Mesendoderm (in vitro differentiated cells): ENCODE data around the gene SAMD7.

Experiments used
- DNase-seq: peaks from one replicate; pipeline ENCODE4 v3.0.0; 2013
- H2AK5ac ChIP-seq: 2 replicates; pipeline ENCODE4 v1.6.1; 2013; ENCODE audit warnings: low read length, inconsistent platforms
- H2BK120ac ChIP-seq: 2 replicates; pipeline ENCODE4 v1.6.1; 2013; ENCODE audit warnings: low read depth, mild to moderate bottlenecking, low read length, moderate library complexity, mixed read lengths
- H2BK15ac ChIP-seq: replicated peaks from 2 replicates; pipeline ENCODE4 v1.6.1; 2013; ENCODE audit warnings: low read depth, mild to moderate bottlenecking, moderate library complexity
- H2BK5ac ChIP-seq: 2 replicates; pipeline ENCODE4 v1.6.1; 2013; ENCODE audit warnings: low read length, inconsistent platforms
- H3K18ac ChIP-seq: 2 replicates; pipeline ENCODE4 v1.6.1; 2013; ENCODE audit warnings: mild to moderate bottlenecking, low read length, mixed read lengths
- H3K23ac ChIP-seq: one replicate; pipeline ENCODE4 v1.6.1; 2013; ENCODE audit warnings: low read length
- H3K27ac ChIP-seq: 2 replicates; pipeline ENCODE4 v1.5.1; 2013; ENCODE audit warnings: low read depth, mild to moderate bottlenecking, inconsistent platforms, low read length, moderate library complexity
- H3K27me3 ChIP-seq: 2 replicates; pipeline ENCODE4 v1.6.1; 2013; ENCODE audit warnings: low read length, control low read depth, mild to moderate bottlenecking, inconsistent platforms; ENCODE audit not compliant: insufficient read depth, poor library complexity
- H3K36me3 ChIP-seq: 2 replicates; pipeline ENCODE4 v1.6.1; 2013; ENCODE audit warnings: low read length, inconsistent platforms; ENCODE audit not compliant: control insufficient read depth, insufficient read depth
- H3K4ac ChIP-seq: one replicate; pipeline ENCODE4 v1.6.1; 2013; ENCODE audit warnings: low read depth, mild to moderate bottlenecking, low read length, moderate library complexity
- H3K4me1 ChIP-seq: 2 replicates; pipeline ENCODE4 v1.6.1; 2013; ENCODE audit warnings: low read depth, low read length, inconsistent platforms; ENCODE audit not compliant: control insufficient read depth
- H3K4me2 ChIP-seq: 2 replicates; pipeline ENCODE4 v1.6.1; 2013; ENCODE audit warnings: low read length
- H3K4me3 ChIP-seq: 2 replicates; pipeline ENCODE4 v1.5.1; 2013; ENCODE audit warnings: mild to moderate bottlenecking, low read length
- H3K56ac ChIP-seq: one replicate; pipeline ENCODE4 v1.6.1; 2013; ENCODE audit warnings: low read length
- H3K79me1 ChIP-seq: 2 replicates; pipeline ENCODE4 v1.6.1; 2013; ENCODE audit warnings: low read length, inconsistent platforms
- H3K79me2 ChIP-seq: 2 replicates; pipeline ENCODE4 v1.6.1; 2013; ENCODE audit warnings: mild to moderate bottlenecking, low read length; ENCODE audit not compliant: control insufficient read depth, insufficient read depth
- H3K9ac ChIP-seq: 2 replicates; pipeline ENCODE4 v1.6.1; 2013; ENCODE audit warnings: low read length, inconsistent platforms
- H4K5ac ChIP-seq: one replicate; pipeline ENCODE4 v1.6.1; 2013; ENCODE audit warnings: low read length
- H4K8ac ChIP-seq: one replicate; pipeline ENCODE4 v1.6.1; 2013; ENCODE audit warnings: low read depth, mild to moderate bottlenecking, control low read depth, low read length, moderate library complexity
- WGBS: extraction: QIAGEN DNeasy Blood & Tissue Kit; methylation state at CpG from one replicate; pipeline ENCODE4 v1.1.7; 2013; ENCODE audit warnings: low lambda C conversion rate, missing lambda C conversion rate; ENCODE audit not compliant: insufficient coverage; ENCODE audit errors: extremely low coverage; 5-methylcytosine and 5-hydroxymethylcytosine counted together

The SAMD7 gene

DNA sequence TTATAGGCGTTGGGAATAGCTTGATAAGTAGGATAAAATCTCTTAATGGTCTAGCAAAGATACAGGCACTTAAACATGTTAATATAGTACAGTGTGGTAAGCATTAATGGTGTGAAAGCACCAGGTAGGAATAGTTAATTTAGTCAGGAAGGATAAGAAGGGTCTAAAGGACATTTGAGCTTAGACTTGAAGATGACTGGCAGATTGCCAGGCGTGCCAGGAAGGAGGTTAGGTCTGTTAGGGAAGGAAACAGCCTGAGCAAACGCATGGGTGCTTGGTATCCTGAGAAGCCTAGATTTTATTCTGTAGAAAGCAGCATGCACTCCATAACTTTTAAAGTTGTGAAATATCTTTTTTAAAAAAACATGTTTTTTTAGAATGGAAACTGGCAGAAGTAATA lies 72.9 kb downstream of the SAMD7 start:
- Histone ChIP-seq H3K18ac (no peak overlapping the region), H4K5ac (no peak overlapping the region), H3K4me1 (no peaks in the 10 kb centered on the region), H2BK120ac (no peak overlapping the region), H3K4me3 (no peak overlapping the region), H2BK15ac (no peak overlapping the region), H3K79me2 (no peaks in the 10 kb centered on the region), H4K8ac (no peak overlapping the region), H3K56ac (no peak overlapping the region), H3K23ac (no peak overlapping the region), H3K79me1 (no peaks in the 10 kb centered on the region), H3K36me3 (peaks cover 1% of the 10 kb centered on the region), H3K4ac (no peak overlapping the region), H3K4me2 (no peak overlapping the region), H3K27me3 (no peaks in the 10 kb centered on the region), H3K9ac (no peak overlapping the region), H2BK5ac (no peak overlapping the region), H2AK5ac (no peak overlapping the region), H3K27ac (no peak overlapping the region)
- no peak for DNase-seq
- no CpG with 5 or more reads among the region's 3 CpGs for WGBS
